Measurements from ENCODE around the gene SSH3. TPM values are rescaled to one million over a fixed set of nuclear protein-coding genes. Genes with fewer than 3 reads are reported as not detected.

Gene SSH3
- total RNA-seq, 1 experiment from 2014 or later = 57.8 TPM

- Histone ChIP-seq H3K4me1 (ENCODE audit: control insufficient read depth in 1 of 2, insufficient read depth in 2 of 2, low read length in 2 of 2) (peaks cover 22 to 33% of the 10 kb centered on the region in 2 experiments), H3K9me3 (ENCODE audit: control insufficient read depth in 1 of 2, insufficient read depth in 1 of 2, low read depth in 1 of 2, low read length in 2 of 2) (no peaks in the 10 kb centered on the region), H3K27ac (ENCODE audit: low read depth, low read length) (no peak overlapping the region), H3K4me3 (replicated peaks in 1 of 2; ENCODE audit: low read depth in 1 of 2, low read length in 2 of 2) (no peak overlapping the region), H3K4me2 (ENCODE audit: low read length) (no peak overlapping the region), H2AFZ (ENCODE audit: low read depth, low read length, poor library complexity, severe bottlenecking) (no peak overlapping the region), H3K79me2 (ENCODE audit: insufficient read depth, low read length) (peaks cover 10% of the 10 kb centered on the region), H3K27me3 (ENCODE audit: insufficient read depth, low read length) (no peaks in the 10 kb centered on the region), H3K36me3 (ENCODE audit: control insufficient read depth in 1 of 2, insufficient read depth in 2 of 2, low read length in 2 of 2) (peaks cover 0 to 9% of the 10 kb centered on the region in 2 experiments; a peak in 3 of 4 replicates), H3K9ac (ENCODE audit: low read length) (no peak overlapping the region), H3K9me2 (ENCODE audit: insufficient read depth) (no peaks in the 10 kb centered on the region), H4K20me1 (ENCODE audit: insufficient read depth) (no peaks in the 10 kb centered on the region)
- intact Hi-C loops (cut with micrococcal nuclease) = no loop called here
- ATAC-seq (no peak), DNase-seq (ENCODE audit: low read depth, low spot score) (no peak)
- POLR2A ChIA-PET = no interaction called here
- RAD21 ChIA-PET (ENCODE audit: low non-redundant PET in 1 of 2, low total read pairs in 2 of 2, uncharacterized antibody in 2 of 2, unreplicated experiment in 2 of 2) = interaction anchor here in 1 of 2 experiments (0.6 kb wide), 1 partner anchor 214 kb away, joined by 3 read pairs; no protein-coding TSS in a partner anchor
- CTCF ChIA-PET = no interaction called here
- no TSS peak for BruUV-seq (replicated peaks)
- TF ChIP-seq REST (IDR thresholded peaks at IDR 0.05; ENCODE audit: low read depth) = no peak
- TF ChIP-seq YY1 (IDR thresholded peaks at IDR 0.05; ENCODE audit: extremely low read depth, insufficient replicate concordance, low read depth, low read length) = no peak
- no peak for TF ChIP-seq SP1 (IDR thresholded peaks at IDR 0.05; ENCODE audit: low read depth)
- TF ChIP-seq ZFX (IDR thresholded peaks at IDR 0.05) = no peak
- no peak for TF ChIP-seq EZH2 (IDR thresholded peaks at IDR 0.05)
- TF ChIP-seq CBX3 (IDR thresholded peaks at IDR 0.05; ENCODE audit: low read depth) = no peak
- TF ChIP-seq SRF (IDR thresholded peaks at IDR 0.05; ENCODE audit: low read depth) = no peak
Observed at GRCh38 chr11:67308031-67308866, 4.9 kb downstream of the SSH3 start.

Data from HCT116 (cell line).